Psoas muscle (tissue), 8 donors: ENCODE results near the gene RNF13. TPM values are rescaled to one million over a fixed set of nuclear protein-coding genes. Genes with fewer than 3 reads are reported as not detected.
A peak's percentile ranks its signal among the peaks of the same experiment; 100 is the strongest.
"Not testable (repeated sequence)": the region's sequence is repeated elsewhere in the genome, so short reads cannot be mapped to it uniquely, and the experiment has no call there.

Source experiments
- ATAC-seq, 4 donors: fragments of 200-7000 bp; cut with Tn5 transposase; one replicate each; pipeline ENCODE4 v1.9.1; 2020; ENCODE audit warnings: moderate library complexity in 3 of 4, mild to moderate bottlenecking in 2 of 4
- DNase-seq, 2 donors: peaks; one replicate each; pipeline ENCODE4 v3.0.0-alpha.2; 2020
- H3K27ac ChIP-seq: fragments of 200-600 bp; one replicate; pipeline ENCODE4 v1.8.0; 2022
- H3K27me3 ChIP-seq, 3 donors: fragments of 200-600 bp in 1 of 3; one replicate each; pipeline versions ENCODE4 v1.6.1 to v1.8.0; 2013 to 2022; ENCODE audit warnings: low read length in 2 of 3, mild to moderate bottlenecking in 2 of 3, moderate library complexity in 1 of 3; ENCODE audit not compliant: insufficient read depth in 3 of 3
- H3K36me3 ChIP-seq, 2 donors: fragments of 200-600 bp in 1 of 2; one replicate each; pipeline versions ENCODE4 v1.6.1 to v1.8.0; 2013 to 2022; ENCODE audit warnings: low read depth in 1 of 2, mild to moderate bottlenecking in 1 of 2, moderate library complexity in 1 of 2; ENCODE audit not compliant: insufficient read depth in 1 of 2
- H3K4me1 ChIP-seq: fragments of 200-600 bp; one replicate; pipeline ENCODE4 v1.8.0; 2022
- H3K4me3 ChIP-seq: fragments of 200-600 bp; one replicate; pipeline ENCODE4 v1.8.0; 2022; ENCODE audit warnings: mild to moderate bottlenecking
- H3K9me3 ChIP-seq: fragments of 200-600 bp; one replicate; pipeline ENCODE4 v1.8.0; 2022
- WGBS, 3 donors: extraction: QIAGEN DNeasy Blood & Tissue Kit; methylation state at CpG; one replicate each; pipeline versions ENCODE4 v1.1.6 to v1.1.7; 2013; 5-methylcytosine and 5-hydroxymethylcytosine counted together
- intact Hi-C, 2 donors: fragments of 100-400 bp; cut with DNase I; formaldehyde crosslinking; loops; one replicate each; pipeline versions ENCODE4 v1.11.0 to v1.14.2; 2022
- polyA plus RNA-seq, 3 donors: library from polyadenylated mRNA; stranded (reverse); fragments of 200-250 nt; gene quantifications; one replicate each; pipeline ENCODE4 v1.2.3, GENCODE V29; 2013
- total RNA-seq, 4 donors: library from RNA; stranded (reverse); fragmentation: NEBNext Ultra II Directional in 2 of 4; extraction: Animal tissue kit (Norgen Biotek cat#: 25700) in 2 of 4; gene quantifications; one replicate each; pipeline versions ENCODE4 v1.2.1 to v1.2.4, GENCODE V29; 2021 to 2023
- TF ChIP-seq, protein P1 (sequence below): fragments of 200-600 bp; IDR thresholded peaks from one replicate; pipeline ENCODE4 v1.8.0; 2022; ENCODE audit warnings: antibody characterized with exemption
- donor health status: healthy with polysubstance abuse.
- donor health status: DM: no; HTN: no; CAD: no; lungs with moderate emphysema.
- donor health status: Bipolar disorder and iron deficiency.
- donor health status: healthy.
- donor health status: DM: yes; HTN: yes; CAD: no.
- donor health status: DM: no; HTN: no; CAD: no.
- donor health status: DM: no; HTN: no; CAD: no.
- donor health status: DM: yes; HTN: yes; CAD: no.

Gene RNF13
- total and polyA plus RNA-seq, 7 donors = 21.7 to 51.0 (median 41.6) TPM

GRCh38 chr3:149941186-149941585 lies 128.2 kb downstream of the RNF13 start:
- peaks cover 7% of the 10 kb centered on the region for H3K9me3 ChIP-seq
- H3K4me1 ChIP-seq = no peaks in the 10 kb centered on the region
- no peak for ATAC-seq
- H3K4me3 ChIP-seq = no peak overlapping the region
- 92 to 98% (median 95%) methylated on average over 2 of the region's 2 CpGs for WGBS, 3 donors
- intact Hi-C loops = no loop called here
- H3K27me3 ChIP-seq = no peaks in the 10 kb centered on the region
- TF ChIP-seq, protein P1, sequence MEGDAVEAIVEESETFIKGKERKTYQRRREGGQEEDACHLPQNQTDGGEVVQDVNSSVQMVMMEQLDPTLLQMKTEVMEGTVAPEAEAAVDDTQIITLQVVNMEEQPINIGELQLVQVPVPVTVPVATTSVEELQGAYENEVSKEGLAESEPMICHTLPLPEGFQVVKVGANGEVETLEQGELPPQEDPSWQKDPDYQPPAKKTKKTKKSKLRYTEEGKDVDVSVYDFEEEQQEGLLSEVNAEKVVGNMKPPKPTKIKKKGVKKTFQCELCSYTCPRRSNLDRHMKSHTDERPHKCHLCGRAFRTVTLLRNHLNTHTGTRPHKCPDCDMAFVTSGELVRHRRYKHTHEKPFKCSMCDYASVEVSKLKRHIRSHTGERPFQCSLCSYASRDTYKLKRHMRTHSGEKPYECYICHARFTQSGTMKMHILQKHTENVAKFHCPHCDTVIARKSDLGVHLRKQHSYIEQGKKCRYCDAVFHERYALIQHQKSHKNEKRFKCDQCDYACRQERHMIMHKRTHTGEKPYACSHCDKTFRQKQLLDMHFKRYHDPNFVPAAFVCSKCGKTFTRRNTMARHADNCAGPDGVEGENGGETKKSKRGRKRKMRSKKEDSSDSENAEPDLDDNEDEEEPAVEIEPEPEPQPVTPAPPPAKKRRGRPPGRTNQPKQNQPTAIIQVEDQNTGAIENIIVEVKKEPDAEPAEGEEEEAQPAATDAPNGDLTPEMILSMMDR = no peak
- H3K36me3 ChIP-seq = no peaks in the 10 kb centered on the region
- H3K27ac ChIP-seq = no peak overlapping the region
- DNase-seq = no peak

DNA sequence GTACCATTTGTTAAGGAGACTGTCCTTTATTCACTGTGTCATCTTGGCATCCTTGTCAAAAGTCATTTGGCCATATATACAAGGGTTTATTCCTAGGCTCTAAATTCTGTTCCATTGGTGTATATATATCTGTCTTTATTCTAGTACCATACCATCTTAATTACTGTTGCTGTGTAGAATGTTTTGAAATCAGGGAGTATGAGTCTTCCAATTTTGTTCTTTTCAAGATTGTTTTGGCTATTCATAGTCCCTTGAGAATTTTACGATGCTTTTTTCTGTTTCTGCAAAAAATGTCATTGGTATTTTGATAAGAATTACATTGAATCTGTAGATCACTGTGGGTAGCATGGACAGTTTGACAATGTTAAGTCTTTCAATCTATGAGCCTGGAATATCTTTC lies 128.9 kb downstream of the RNF13 start:
- Histone ChIP-seq H3K9me3 (peaks cover 7% of the 10 kb centered on the region), H3K27ac (no peak overlapping the region), H3K4me3 (no peak overlapping the region), H3K4me1 (no peaks in the 10 kb centered on the region), H3K36me3 (no peaks in the 10 kb centered on the region), H3K27me3 (no peaks in the 10 kb centered on the region)
- no peak for DNase-seq
- ATAC-seq = no peak
- intact Hi-C loops = no loop called here
- 73 to 87% (median 81%) methylated on average over 1 of the region's 1 CpG for WGBS, 3 donors
- TF ChIP-seq, protein P1 = no peak

- Histone ChIP-seq H3K9me3 (peaks cover 7% of the 10 kb centered on the region), H3K4me3 (no peak overlapping the region), H3K27me3 (no peaks in the 10 kb centered on the region), H3K27ac (no peak overlapping the region), H3K4me1 (no peaks in the 10 kb centered on the region), H3K36me3 (no peaks in the 10 kb centered on the region)
- intact Hi-C loops = no loop called here
- no peak for ATAC-seq
- no peak for DNase-seq
- TF ChIP-seq, protein P1 = no peak
These were observed 129.4 kb downstream of the RNF13 start for GRCh38 chr3:149942409-149942808.

GRCh38 chr3:149943966-149944365 lies 131.0 kb downstream of the RNF13 start:
- 94 to 100% (median 98%) methylated on average over 3 of the region's 3 CpGs for WGBS, 3 donors
- DNase-seq, H3K27me3 ChIP-seq, H3K4me1 ChIP-seq, H3K4me3 ChIP-seq, H3K36me3 ChIP-seq, ATAC-seq, H3K27ac ChIP-seq, intact Hi-C loops, H3K9me3 ChIP-seq: not testable (repeated sequence)

- intact Hi-C loops = no loop called here
- WGBS, 3 donors = 97 to 99% (median 98%) methylated on average over 7 of the region's 7 CpGs
- TF ChIP-seq, protein P1 = no peak
- Histone ChIP-seq H3K4me3 (no peak overlapping the region), H3K36me3 (peaks cover 0 to 12% of the 10 kb centered on the region in 2 donors), H3K9me3 (peaks cover 7% of the 10 kb centered on the region), H3K4me1 (no peaks in the 10 kb centered on the region), H3K27ac (no peak overlapping the region), H3K27me3 (no peaks in the 10 kb centered on the region)
- DNase-seq = no peak
- peak in 2 of 4 donors; percentile 22 to 24 for ATAC-seq
These were observed 134.2 kb downstream of the RNF13 start for GRCh38 chr3:149947231-149947630.
